ENCODE results near the gene ZNF385B.

Gene ZNF385B

GRCh38 chr2:179545024-179545423 is 316.4 kb downstream of the ZNF385B start:
- H3K23ac ChIP-seq (ENCODE audit: low read length), result no peak overlapping the region
- H3K56ac ChIP-seq (ENCODE audit: low read length), result no peak overlapping the region
- H3K18ac ChIP-seq (ENCODE audit: low read length), result no peak overlapping the region
- no peaks in the 10 kb centered on the region for H3K79me2 ChIP-seq (ENCODE audit: control insufficient read depth, insufficient read depth, low read length)
- H3K27me3 ChIP-seq (ENCODE audit: insufficient read depth, low read length, poor library complexity), result no peaks in the 10 kb centered on the region
- WGBS (ENCODE audit: extremely low coverage, insufficient coverage, low lambda C conversion rate), result no CpG with 5 or more reads among the region's 2 CpGs
- no peaks in the 10 kb centered on the region for H3K79me1 ChIP-seq (ENCODE audit: low read length)
- H3K4me3 ChIP-seq (ENCODE audit: low read length), result no peak overlapping the region
- no peak overlapping the region for H2AK5ac ChIP-seq (ENCODE audit: low read length)
- no peak overlapping the region for H3K9ac ChIP-seq (ENCODE audit: low read length)
- no peaks in the 10 kb centered on the region for H3K36me3 ChIP-seq (ENCODE audit: control insufficient read depth, insufficient read depth, low read length)
- no peak overlapping the region for H2BK15ac ChIP-seq (replicated peaks; ENCODE audit: low read depth)
- no peak overlapping the region for H3K4ac ChIP-seq (ENCODE audit: low read depth, low read length)
- H3K4me1 ChIP-seq (ENCODE audit: control insufficient read depth, low read depth, low read length), result no peaks in the 10 kb centered on the region
- DNase-seq, result no peak
- H2BK120ac ChIP-seq (ENCODE audit: low read depth, low read length), result no peak overlapping the region
- no peak overlapping the region for H2BK5ac ChIP-seq (ENCODE audit: low read length)
- H4K5ac ChIP-seq (ENCODE audit: low read length), result no peak overlapping the region
- no peak overlapping the region for H4K8ac ChIP-seq (ENCODE audit: low read depth, low read length)
- no peak overlapping the region for H3K27ac ChIP-seq (ENCODE audit: low read depth, low read length)
- no peak overlapping the region for H3K4me2 ChIP-seq (ENCODE audit: low read length)

DNA sequence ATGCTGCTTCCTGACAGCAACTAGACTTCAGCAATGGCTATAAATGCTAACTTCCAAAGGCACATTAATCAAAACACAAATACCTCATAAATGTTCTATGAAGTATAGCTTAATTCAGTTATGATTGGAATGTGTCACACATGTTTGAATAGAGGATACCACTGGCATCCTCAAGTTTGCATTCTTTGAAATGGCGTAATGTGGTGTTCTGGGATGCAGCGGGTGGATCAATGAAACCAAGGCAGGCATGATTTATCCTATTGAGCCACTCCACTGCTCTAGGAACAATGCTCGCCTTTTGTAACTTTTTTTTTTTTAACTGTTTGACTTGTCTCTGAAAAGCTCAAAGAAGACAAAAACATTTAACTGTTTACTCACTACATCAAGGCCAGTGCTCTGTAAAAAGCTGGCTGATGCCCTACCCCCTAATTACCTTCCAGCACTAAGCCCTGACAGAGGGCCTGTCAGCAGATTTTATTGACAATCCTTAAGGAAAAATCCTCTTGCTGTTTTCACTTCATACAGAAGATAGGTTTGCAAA is 318.0 kb downstream of the ZNF385B start:
- Histone ChIP-seq H2BK5ac (ENCODE audit: low read length) (no peak overlapping the region), H3K36me3 (ENCODE audit: control insufficient read depth, insufficient read depth, low read length) (no peaks in the 10 kb centered on the region), H2BK15ac (replicated peaks; ENCODE audit: low read depth) (no peak overlapping the region), H4K5ac (ENCODE audit: low read length) (no peak overlapping the region), H3K56ac (ENCODE audit: low read length) (no peak overlapping the region), H3K79me1 (ENCODE audit: low read length) (no peaks in the 10 kb centered on the region), H3K79me2 (ENCODE audit: control insufficient read depth, insufficient read depth, low read length) (no peaks in the 10 kb centered on the region), H3K4me3 (ENCODE audit: low read length) (no peak overlapping the region), H3K18ac (ENCODE audit: low read length) (no peak overlapping the region), H3K23ac (ENCODE audit: low read length) (no peak overlapping the region), H3K27ac (ENCODE audit: low read depth, low read length) (no peak overlapping the region), H3K4me1 (ENCODE audit: control insufficient read depth, low read depth, low read length) (no peaks in the 10 kb centered on the region), H3K9ac (ENCODE audit: low read length) (no peak overlapping the region), H2AK5ac (ENCODE audit: low read length) (no peak overlapping the region), H3K27me3 (ENCODE audit: insufficient read depth, low read length, poor library complexity) (no peaks in the 10 kb centered on the region), H3K4ac (ENCODE audit: low read depth, low read length) (no peak overlapping the region), H3K4me2 (ENCODE audit: low read length) (no peak overlapping the region), H4K8ac (ENCODE audit: low read depth, low read length) (no peak overlapping the region), H2BK120ac (ENCODE audit: low read depth, low read length) (no peak overlapping the region)
- WGBS (ENCODE audit: extremely low coverage, insufficient coverage, low lambda C conversion rate), result no CpG with 5 or more reads among the region's 3 CpGs
- no peak for DNase-seq

DNA sequence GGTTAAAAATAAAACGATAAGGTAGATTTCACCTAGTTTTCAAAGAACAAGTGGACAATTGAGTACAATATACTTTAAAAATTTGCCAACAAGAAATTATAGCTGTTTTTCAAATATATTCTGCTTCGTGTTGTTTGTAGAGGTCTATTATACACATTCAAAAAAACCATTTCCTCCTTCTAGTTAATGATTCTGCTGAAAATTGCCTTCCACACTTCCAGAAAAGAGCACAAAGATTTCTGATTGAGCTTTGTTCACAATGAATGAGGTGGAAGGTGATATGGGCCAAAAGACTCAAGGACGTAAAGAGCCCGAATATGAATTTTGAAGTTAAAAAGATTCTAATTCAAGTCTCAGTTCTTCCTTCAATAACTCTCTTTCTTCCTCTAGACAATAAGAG is 319.8 kb downstream of the ZNF385B start:
- H3K56ac ChIP-seq (ENCODE audit: low read length), result no peak overlapping the region
- H3K79me2 ChIP-seq (ENCODE audit: control insufficient read depth, insufficient read depth, low read length), result no peaks in the 10 kb centered on the region
- no peak overlapping the region for H2BK120ac ChIP-seq (ENCODE audit: low read depth, low read length)
- H2BK5ac ChIP-seq (ENCODE audit: low read length), result no peak overlapping the region
- no CpG with 5 or more reads among the region's 4 CpGs for WGBS (ENCODE audit: extremely low coverage, insufficient coverage, low lambda C conversion rate)
- DNase-seq, result no peak
- H4K8ac ChIP-seq (ENCODE audit: low read depth, low read length), result no peak overlapping the region
- no peak overlapping the region for H3K9ac ChIP-seq (ENCODE audit: low read length)
- H4K5ac ChIP-seq (ENCODE audit: low read length), result no peak overlapping the region
- no peak overlapping the region for H3K4ac ChIP-seq (ENCODE audit: low read depth, low read length)
- no peaks in the 10 kb centered on the region for H3K27me3 ChIP-seq (ENCODE audit: insufficient read depth, low read length, poor library complexity)
- H3K36me3 ChIP-seq (ENCODE audit: control insufficient read depth, insufficient read depth, low read length), result no peaks in the 10 kb centered on the region
- no peak overlapping the region for H3K27ac ChIP-seq (ENCODE audit: low read depth, low read length)
- no peak overlapping the region for H3K4me3 ChIP-seq (ENCODE audit: low read length)
- no peak overlapping the region for H2AK5ac ChIP-seq (ENCODE audit: low read length)
- H3K23ac ChIP-seq (ENCODE audit: low read length), result no peak overlapping the region
- H3K4me1 ChIP-seq (ENCODE audit: control insufficient read depth, low read depth, low read length), result no peaks in the 10 kb centered on the region
- H3K18ac ChIP-seq (ENCODE audit: low read length), result no peak overlapping the region
- H3K4me2 ChIP-seq (ENCODE audit: low read length), result no peak overlapping the region
- no peak overlapping the region for H2BK15ac ChIP-seq (replicated peaks; ENCODE audit: low read depth)
- no peaks in the 10 kb centered on the region for H3K79me1 ChIP-seq (ENCODE audit: low read length)

GRCh38 chr2:179539124-179539511 is 322.3 kb downstream of the ZNF385B start:
- DNase-seq, result no peak
- no peak overlapping the region for H3K9ac ChIP-seq (ENCODE audit: low read length)
- H3K27me3 ChIP-seq (ENCODE audit: insufficient read depth, low read length, poor library complexity), result no peaks in the 10 kb centered on the region
- H3K79me1 ChIP-seq (ENCODE audit: low read length), result no peaks in the 10 kb centered on the region
- no peak overlapping the region for H3K4me3 ChIP-seq (ENCODE audit: low read length)
- no peak overlapping the region for H2BK5ac ChIP-seq (ENCODE audit: low read length)
- no peak overlapping the region for H3K56ac ChIP-seq (ENCODE audit: low read length)
- H3K4me2 ChIP-seq (ENCODE audit: low read length), result no peak overlapping the region
- H3K36me3 ChIP-seq (ENCODE audit: control insufficient read depth, insufficient read depth, low read length), result no peaks in the 10 kb centered on the region
- H3K4me1 ChIP-seq (ENCODE audit: control insufficient read depth, low read depth, low read length), result no peaks in the 10 kb centered on the region
- H2BK120ac ChIP-seq (ENCODE audit: low read depth, low read length), result no peak overlapping the region
- no peak overlapping the region for H3K4ac ChIP-seq (ENCODE audit: low read depth, low read length)
- H2BK15ac ChIP-seq (replicated peaks; ENCODE audit: low read depth), result no peak overlapping the region
- H4K8ac ChIP-seq (ENCODE audit: low read depth, low read length), result no peak overlapping the region
- H3K27ac ChIP-seq (ENCODE audit: low read depth, low read length), result no peak overlapping the region
- no peak overlapping the region for H3K23ac ChIP-seq (ENCODE audit: low read length)
- H4K5ac ChIP-seq (ENCODE audit: low read length), result no peak overlapping the region
- no CpG with 5 or more reads among the region's 1 CpG for WGBS (ENCODE audit: extremely low coverage, insufficient coverage, low lambda C conversion rate)
- no peak overlapping the region for H3K18ac ChIP-seq (ENCODE audit: low read length)
- no peaks in the 10 kb centered on the region for H3K79me2 ChIP-seq (ENCODE audit: control insufficient read depth, insufficient read depth, low read length)
- H2AK5ac ChIP-seq (ENCODE audit: low read length), result no peak overlapping the region

- no peaks in the 10 kb centered on the region for H3K27me3 ChIP-seq (ENCODE audit: insufficient read depth, low read length, poor library complexity)
- H3K56ac ChIP-seq (ENCODE audit: low read length), result no peak overlapping the region
- H4K5ac ChIP-seq (ENCODE audit: low read length), result no peak overlapping the region
- H3K4me3 ChIP-seq (ENCODE audit: low read length), result no peak overlapping the region
- H3K36me3 ChIP-seq (ENCODE audit: control insufficient read depth, insufficient read depth, low read length), result no peaks in the 10 kb centered on the region
- no peak overlapping the region for H3K9ac ChIP-seq (ENCODE audit: low read length)
- H3K23ac ChIP-seq (ENCODE audit: low read length), result no peak overlapping the region
- H3K79me2 ChIP-seq (ENCODE audit: control insufficient read depth, insufficient read depth, low read length), result no peaks in the 10 kb centered on the region
- H4K8ac ChIP-seq (ENCODE audit: low read depth, low read length), result no peak overlapping the region
- no peak overlapping the region for H3K4me2 ChIP-seq (ENCODE audit: low read length)
- H3K27ac ChIP-seq (ENCODE audit: low read depth, low read length), result no peak overlapping the region
- no peak overlapping the region for H2BK120ac ChIP-seq (ENCODE audit: low read depth, low read length)
- H3K79me1 ChIP-seq (ENCODE audit: low read length), result no peaks in the 10 kb centered on the region
- H3K18ac ChIP-seq (ENCODE audit: low read length), result no peak overlapping the region
- H3K4ac ChIP-seq (ENCODE audit: low read depth, low read length), result no peak overlapping the region
- WGBS (ENCODE audit: extremely low coverage, insufficient coverage, low lambda C conversion rate), result no CpG with 5 or more reads among the region's 1 CpG
- H2AK5ac ChIP-seq (ENCODE audit: low read length), result no peak overlapping the region
- no peak overlapping the region for H2BK15ac ChIP-seq (replicated peaks; ENCODE audit: low read depth)
- H3K4me1 ChIP-seq (ENCODE audit: control insufficient read depth, low read depth, low read length), result no peaks in the 10 kb centered on the region
- no peak for DNase-seq
- H2BK5ac ChIP-seq (ENCODE audit: low read length), result no peak overlapping the region
Measured at GRCh38 chr2:179538406-179539123, 322.8 kb downstream of the ZNF385B start.

GRCh38 chr2:179536185-179536584 is 325.2 kb downstream of the ZNF385B start:
- Histone ChIP-seq H3K36me3 (ENCODE audit: control insufficient read depth, insufficient read depth, low read length) (no peaks in the 10 kb centered on the region), H3K18ac (ENCODE audit: low read length) (no peak overlapping the region), H3K23ac (ENCODE audit: low read length) (no peak overlapping the region), H2BK5ac (ENCODE audit: low read length) (no peak overlapping the region), H3K4ac (ENCODE audit: low read depth, low read length) (no peak overlapping the region), H2AK5ac (ENCODE audit: low read length) (no peak overlapping the region), H3K79me1 (ENCODE audit: low read length) (no peaks in the 10 kb centered on the region), H2BK120ac (ENCODE audit: low read depth, low read length) (no peak overlapping the region), H3K4me2 (ENCODE audit: low read length) (no peak overlapping the region), H3K9ac (ENCODE audit: low read length) (no peak overlapping the region), H3K4me1 (ENCODE audit: control insufficient read depth, low read depth, low read length) (no peaks in the 10 kb centered on the region), H2BK15ac (replicated peaks; ENCODE audit: low read depth) (no peak overlapping the region), H3K27me3 (ENCODE audit: insufficient read depth, low read length, poor library complexity) (no peaks in the 10 kb centered on the region), H3K56ac (ENCODE audit: low read length) (no peak overlapping the region), H4K8ac (ENCODE audit: low read depth, low read length) (no peak overlapping the region), H3K4me3 (ENCODE audit: low read length) (no peak overlapping the region), H3K79me2 (ENCODE audit: control insufficient read depth, insufficient read depth, low read length) (no peaks in the 10 kb centered on the region), H3K27ac (ENCODE audit: low read depth, low read length) (no peak overlapping the region), H4K5ac (ENCODE audit: low read length) (no peak overlapping the region)
- no peak for DNase-seq
- no CpG with 5 or more reads among the region's 1 CpG for WGBS (ENCODE audit: extremely low coverage, insufficient coverage, low lambda C conversion rate)

All from mesendoderm (in vitro differentiated cells).